ENCODE results near the gene PRLR. TPM values are rescaled to one million over a fixed set of nuclear protein-coding genes. Genes with fewer than 3 reads are reported as not detected.
A peak's percentile ranks its signal among the peaks of the same experiment; 100 is the strongest.

Gene PRLR
- total and polyA plus RNA-seq, 2 of the 13 experiments (the other 11 are each of a cell fraction or from before 2014, with no cell fraction given) = 12.2 to 13.3 TPM

DNA sequence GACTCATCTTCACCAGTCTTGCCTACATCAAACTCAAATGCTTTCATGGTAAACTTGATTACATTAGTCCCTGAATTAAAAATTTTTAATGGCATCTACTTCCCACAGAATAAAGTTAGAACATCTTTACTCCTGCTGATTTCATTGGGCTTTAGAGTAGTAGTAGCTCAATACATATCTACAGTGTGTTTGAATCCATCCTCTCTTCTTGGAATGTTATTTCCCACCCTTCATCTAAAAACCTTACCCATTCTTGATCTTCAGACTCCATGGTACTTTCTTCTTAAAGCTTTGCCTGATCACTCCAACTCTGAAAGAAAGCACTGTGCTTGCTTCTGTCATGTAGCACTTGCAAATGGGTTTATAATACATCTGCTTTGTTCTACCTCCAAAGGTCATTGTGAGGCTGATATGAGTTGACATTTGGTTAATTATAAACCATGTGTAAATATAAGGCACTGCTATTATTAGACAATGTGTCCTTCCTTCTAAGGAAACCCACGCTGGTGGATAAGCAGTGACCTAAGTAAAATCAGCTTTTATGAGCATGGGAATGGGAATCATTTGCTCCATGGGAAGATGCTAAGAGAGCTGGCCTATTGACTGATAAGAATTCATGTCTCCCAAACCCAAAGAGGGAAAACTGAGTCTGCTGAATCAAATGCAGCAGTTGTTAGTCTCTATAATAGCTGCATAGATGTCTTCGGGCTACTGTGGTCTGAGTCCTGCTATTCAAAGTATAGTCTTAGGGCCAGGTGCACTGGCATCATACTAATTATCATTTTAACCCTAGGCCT lies 7.5 kb upstream of the PRLR start (continued):
- TF ChIP-seq, protein P1, sequence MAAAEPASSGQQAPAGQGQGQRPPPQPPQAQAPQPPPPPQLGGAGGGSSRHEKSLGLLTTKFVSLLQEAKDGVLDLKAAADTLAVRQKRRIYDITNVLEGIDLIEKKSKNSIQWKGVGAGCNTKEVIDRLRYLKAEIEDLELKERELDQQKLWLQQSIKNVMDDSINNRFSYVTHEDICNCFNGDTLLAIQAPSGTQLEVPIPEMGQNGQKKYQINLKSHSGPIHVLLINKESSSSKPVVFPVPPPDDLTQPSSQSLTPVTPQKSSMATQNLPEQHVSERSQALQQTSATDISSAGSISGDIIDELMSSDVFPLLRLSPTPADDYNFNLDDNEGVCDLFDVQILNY (CRISPR knock-in tag; conservative IDR thresholded peaks at IDR 0.05) = no peak
- TF ChIP-seq, protein P2, sequence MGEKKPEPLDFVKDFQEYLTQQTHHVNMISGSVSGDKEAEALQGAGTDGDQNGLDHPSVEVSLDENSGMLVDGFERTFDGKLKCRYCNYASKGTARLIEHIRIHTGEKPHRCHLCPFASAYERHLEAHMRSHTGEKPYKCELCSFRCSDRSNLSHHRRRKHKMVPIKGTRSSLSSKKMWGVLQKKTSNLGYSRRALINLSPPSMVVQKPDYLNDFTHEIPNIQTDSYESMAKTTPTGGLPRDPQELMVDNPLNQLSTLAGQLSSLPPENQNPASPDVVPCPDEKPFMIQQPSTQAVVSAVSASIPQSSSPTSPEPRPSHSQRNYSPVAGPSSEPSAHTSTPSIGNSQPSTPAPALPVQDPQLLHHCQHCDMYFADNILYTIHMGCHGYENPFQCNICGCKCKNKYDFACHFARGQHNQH (CRISPR knock-in tag; IDR thresholded peaks at IDR 0.05) = no peak
- TF ChIP-seq ZNF337 (CRISPR knock-in tag; IDR thresholded peaks at IDR 0.05; ENCODE audit: borderline replicate concordance, low read depth) (no peak), ZNF224 (CRISPR knock-in tag; IDR thresholded peaks at IDR 0.05) (no peak), SRSF1 (optimal IDR thresholded peaks at IDR 0.05; ENCODE audit: low read depth, low read length) (no peak), ZNF629 (CRISPR knock-in tag; conservative IDR thresholded peaks at IDR 0.05) (0 out of 2 replicates have a peak, but pooled peaks have one; percentile 60), NBN (conservative IDR thresholded peaks at IDR 0.05) (no peak), ZSCAN25 (CRISPR knock-in tag; IDR thresholded peaks at IDR 0.05) (no peak)

DNA sequence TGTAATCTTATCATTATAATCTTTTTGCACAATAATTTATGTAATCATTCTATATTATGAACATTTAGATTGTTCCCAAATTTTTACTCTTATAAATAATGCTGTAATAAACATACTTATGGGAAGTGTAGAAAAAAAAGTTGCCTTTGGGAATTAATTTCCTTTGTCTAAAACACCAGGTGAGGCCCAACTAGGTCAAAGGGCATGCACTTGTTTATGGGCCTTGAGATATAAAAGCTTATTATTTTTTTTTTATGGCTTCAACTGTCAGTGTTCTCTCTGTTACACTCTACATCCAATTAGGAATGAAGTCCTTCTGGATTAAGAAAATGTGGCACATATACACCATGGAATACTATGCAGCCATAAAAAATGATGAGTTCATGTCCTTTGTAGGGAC lies 6.5 kb upstream of the PRLR start:
- H3K36me3 ChIP-seq (replicated peaks in 1 of 2; ENCODE audit: control insufficient read depth in 1 of 2, insufficient read depth in 2 of 2, low read length in 2 of 2) = no peaks in the 10 kb centered on the region
- ATAC-seq (no peak), DNase-seq (ENCODE audit: low spot score) (no peak), FAIRE-seq (no peak)
- no TSS peak for BruUV-seq (replicated peaks)
- H2AFZ ChIP-seq (ENCODE audit: low read length) = no peak overlapping the region
- ChIA-PET CTCF (ENCODE audit: low intra/inter-chr PET ratio, low total read pairs) (no interaction called here), POLR2A (no interaction called here)
- intact Hi-C loops (cut with micrococcal nuclease; ENCODE audit: unreplicated experiment) = loop anchor here (2.0 to 10.0 kb wide), 2 partner anchors 50 to 178 kb away; no protein-coding TSS in a partner anchor
- no peak overlapping the region for H3K9ac ChIP-seq (ENCODE audit: insufficient read depth, low read depth, low read length)
- H3K4me1 ChIP-seq (ENCODE audit: insufficient read depth, low read length) = peaks cover 29% of the 10 kb centered on the region
- H3K4me3 ChIP-seq (replicated peaks in 1 of 3; ENCODE audit: insufficient read depth in 1 of 3, low read depth in 2 of 3, low read length in 3 of 3) = no peak overlapping the region
- no peaks in the 10 kb centered on the region for H3K9me3 ChIP-seq (ENCODE audit: low read length)
- no peaks in the 10 kb centered on the region for H3K79me2 ChIP-seq (ENCODE audit: insufficient read depth, low read length)
- H3K4me2 ChIP-seq (ENCODE audit: low read depth, low read length) = no peak overlapping the region
- TF ChIP-seq SRSF9 (IDR thresholded peaks at IDR 0.05; ENCODE audit: borderline replicate concordance, insufficient read depth, low read depth, low read length, poor library complexity, severe bottlenecking) (no peak), PAX8 (CRISPR knock-in tag; IDR thresholded peaks at IDR 0.05; ENCODE audit: borderline replicate concordance) (no peak), ZNF768 (CRISPR knock-in tag; IDR thresholded peaks at IDR 0.05) (no peak), SYNCRIP (IDR thresholded peaks at IDR 0.05; ENCODE audit: insufficient read depth, low read depth, low read length) (no peak)
- TF ChIP-seq, protein P3, sequence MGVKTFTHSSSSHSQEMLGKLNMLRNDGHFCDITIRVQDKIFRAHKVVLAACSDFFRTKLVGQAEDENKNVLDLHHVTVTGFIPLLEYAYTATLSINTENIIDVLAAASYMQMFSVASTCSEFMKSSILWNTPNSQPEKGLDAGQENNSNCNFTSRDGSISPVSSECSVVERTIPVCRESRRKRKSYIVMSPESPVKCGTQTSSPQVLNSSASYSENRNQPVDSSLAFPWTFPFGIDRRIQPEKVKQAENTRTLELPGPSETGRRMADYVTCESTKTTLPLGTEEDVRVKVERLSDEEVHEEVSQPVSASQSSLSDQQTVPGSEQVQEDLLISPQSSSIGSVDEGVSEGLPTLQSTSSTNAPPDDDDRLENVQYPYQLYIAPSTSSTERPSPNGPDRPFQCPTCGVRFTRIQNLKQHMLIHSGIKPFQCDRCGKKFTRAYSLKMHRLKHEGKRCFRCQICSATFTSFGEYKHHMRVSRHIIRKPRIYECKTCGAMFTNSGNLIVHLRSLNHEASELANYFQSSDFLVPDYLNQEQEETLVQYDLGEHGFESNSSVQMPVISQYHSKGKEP (CRISPR knock-in tag; IDR thresholded peaks at IDR 0.05) = no peak
- H3K27ac ChIP-seq (ENCODE audit: extremely low read length, insufficient read depth, low read length) = no peak overlapping the region
- H4K20me1 ChIP-seq (ENCODE audit: insufficient read depth, low read length) = no peaks in the 10 kb centered on the region
- H3K27me3 ChIP-seq (ENCODE audit: control insufficient read depth in 1 of 2, insufficient read depth in 2 of 2, low read length in 2 of 2) = no peaks in the 10 kb centered on the region
- in situ Hi-C loops (cut with HindIII; ENCODE audit: extremely low pct_ligation_motif_present, low pct_unique_long_range_greater_than_20kb) = loop anchor here (25.0 kb wide), 1 partner anchor 376 kb away; the partner anchor contains the start of gene SPEF2
